ENCODE measurements around the gene IFNGR2.
"Not testable (repeated sequence)": the region's sequence is repeated elsewhere in the genome, so short reads cannot be mapped to it uniquely, and the experiment has no call there.

Gene IFNGR2

GRCh38 chr21:33362044-33362555 is 41.1 kb upstream of the IFNGR2 start:
- no peak for TF ChIP-seq CTCF (IDR thresholded peaks at IDR 0.05; ENCODE audit: low read depth, low read length)
- H3K4me3 ChIP-seq (ENCODE audit: low read depth, low read length): no peak overlapping the region

GRCh38 chr21:33363911-33364609 is 39.2 kb upstream of the IFNGR2 start:
- not testable (repeated sequence) for H3K4me3 ChIP-seq (ENCODE audit: low read depth, low read length)

- TF ChIP-seq CTCF (IDR thresholded peaks at IDR 0.05; ENCODE audit: low read depth, low read length): no peak
- no peak overlapping the region for H3K4me3 ChIP-seq (ENCODE audit: low read depth, low read length)
Measured at GRCh38 chr21:33364830-33365229, 38.4 kb upstream of the IFNGR2 start.

GRCh38 chr21:33367309-33367973 is 35.8 kb upstream of the IFNGR2 start:
- no peak overlapping the region for H3K4me3 ChIP-seq (ENCODE audit: low read depth, low read length)

GRCh38 chr21:33368124-33368523 is 35.1 kb upstream of the IFNGR2 start:
- TF ChIP-seq CTCF (IDR thresholded peaks at IDR 0.05; ENCODE audit: low read depth, low read length): no peak

More at GRCh38 chr21:33367309-33367973, 35.8 kb upstream of the IFNGR2 start:
- TF ChIP-seq CTCF (IDR thresholded peaks at IDR 0.05; ENCODE audit: low read depth, low read length): no peak

GRCh38 chr21:33368576-33368975 is 34.6 kb upstream of the IFNGR2 start:
- no peak for TF ChIP-seq CTCF (IDR thresholded peaks at IDR 0.05; ENCODE audit: low read depth, low read length)
- H3K4me3 ChIP-seq (ENCODE audit: low read depth, low read length): no peak overlapping the region

More at GRCh38 chr21:33368124-33368523, 35.1 kb upstream of the IFNGR2 start:
- no peak overlapping the region for H3K4me3 ChIP-seq (ENCODE audit: low read depth, low read length)

- no peak for TF ChIP-seq CTCF (IDR thresholded peaks at IDR 0.05; ENCODE audit: low read depth, low read length)
- no peak overlapping the region for H3K4me3 ChIP-seq (ENCODE audit: low read depth, low read length)
Measured at GRCh38 chr21:33369586-33369985, 33.6 kb upstream of the IFNGR2 start.

Data from WI38 (cell line).